B cell (primary cell): ENCODE data around the gene HS1BP3. TPM values are rescaled to one million over a fixed set of nuclear protein-coding genes. Genes with fewer than 3 reads are reported as not detected.

Source experiments
- ATAC-seq: fragments of 200-7000 bp; cut with Tn5 transposase; one replicate; pipeline ENCODE4 v1.10.0; 2021; ENCODE audit warnings: low read depth, mild to moderate bottlenecking, moderate number of reproducible peaks, moderate library complexity
- CTCF ChIA-PET: fragments of 350-600 bp; sonication (Branson Sonifier 250); formaldehyde crosslinking; loops from one replicate; lab custom pipeline; 2021; ENCODE audit warnings: antibody characterized with exemption, inconsistent platforms; lab: Charles Lee
- POLR2A ChIA-PET: fragments of 350-600 bp; sonication (Branson Sonifier 250); formaldehyde crosslinking; loops from one replicate; lab custom pipeline; 2021; ENCODE audit warnings: antibody characterized with exemption; lab: Charles Lee
- DNase-seq: peaks from one replicate; pipeline ENCODE4 v3.0.0; 2013
- H2AFZ ChIP-seq: 2 replicates; pipeline ENCODE4 v1.6.1; 2012; ENCODE audit warnings: mild to moderate bottlenecking, low read depth, low read length; ENCODE audit not compliant: insufficient read depth, poor library complexity, severe bottlenecking
- H3K27ac ChIP-seq, 2 donors: 1 replicate in 1 of 2; 2 replicates in 1 of 2; pipeline ENCODE4 v1.5.1; 2012 to 2013; ENCODE audit warnings: low read length in 2 of 2, mild to moderate bottlenecking in 2 of 2, moderate library complexity in 1 of 2
- H3K27me3 ChIP-seq, 4 experiments: fragments of 200-600 bp in 1 of 4; sonication (generic) in 1 of 4; replicated peaks in 1 of 4; 1 replicate in 2 of 4; 2 replicates in 2 of 4; pipeline versions ENCODE4 v1.6.1 to v1.7.0; 2013 to 2016; ENCODE audit warnings: low read length in 3 of 4, mild to moderate bottlenecking in 2 of 4, mixed read lengths in 1 of 4, moderate library complexity in 1 of 4; ENCODE audit not compliant: insufficient read depth in 4 of 4, control insufficient read depth in 3 of 4; ENCODE audit errors: control extremely low read depth in 1 of 4
- H3K36me3 ChIP-seq, 2 experiments: replicated peaks in 1 of 2; 1 replicate in 1 of 2; 2 replicates in 1 of 2; pipeline versions ENCODE4 v1.6.1 to v1.7.1; 2013; ENCODE audit warnings: low read length in 1 of 2; ENCODE audit not compliant: insufficient read depth in 2 of 2, control insufficient read depth in 1 of 2; ENCODE audit errors: control extremely low read depth in 1 of 2, extremely low read depth in 1 of 2
- H3K4me1 ChIP-seq, 2 donors: fragments of 200-600 bp in 1 of 2; sonication (generic) in 1 of 2; 1 replicate in 1 of 2; 2 replicates in 1 of 2; pipeline versions ENCODE4 v1.5.1 to v1.6.1; 2013 to 2017; ENCODE audit warnings: low read length in 2 of 2; ENCODE audit not compliant: control insufficient read depth in 2 of 2, insufficient read depth in 2 of 2
- H3K4me2 ChIP-seq: replicated peaks from 2 replicates; pipeline ENCODE3; 2012; ENCODE audit warnings: mild to moderate bottlenecking, low read depth, low read length; ENCODE audit not compliant: poor library complexity, severe bottlenecking
- H3K4me3 ChIP-seq, 5 experiments: fragments of 200-600 bp in 1 of 5; sonication (generic) in 1 of 5; 1 replicate in 3 of 5; 2 replicates in 2 of 5; pipeline versions ENCODE4 v1.5.1 to v1.7.0; 2011 to 2016; ENCODE audit warnings: low read length in 4 of 5, mild to moderate bottlenecking in 4 of 5, low read depth in 2 of 5, control low read depth in 1 of 5, moderate library complexity in 1 of 5; ENCODE audit not compliant: insufficient read depth in 1 of 5; ENCODE audit errors: control extremely low read depth in 1 of 5, extremely low read depth in 1 of 5
- H3K79me2 ChIP-seq: fragments of 200-600 bp; sonication (generic); one replicate; pipeline ENCODE4 v1.6.0; 2016; ENCODE audit warnings: low read length; ENCODE audit not compliant: control insufficient read depth, insufficient read depth
- H3K9ac ChIP-seq: fragments of 200-600 bp; sonication (generic); 2 replicates; pipeline ENCODE4 v1.6.1; 2017; ENCODE audit warnings: mild to moderate bottlenecking, low read length, moderate library complexity
- H3K9me3 ChIP-seq, 3 donors: one replicate each; pipeline versions ENCODE4 v1.6.1 to v1.7.1; 2013; ENCODE audit warnings: low read length in 2 of 3; ENCODE audit not compliant: control insufficient read depth in 2 of 3, insufficient read depth in 1 of 3; ENCODE audit errors: control extremely low read depth in 1 of 3
- H4K20me1 ChIP-seq: 2 replicates; pipeline ENCODE4 v1.6.0; 2012; ENCODE audit warnings: mild to moderate bottlenecking, low read length; ENCODE audit not compliant: insufficient read depth, control insufficient read depth, poor library complexity, severe bottlenecking
- H3K27ac Mint-ChIP-seq: one replicate; pipeline ENCODE4 v1.8.0; 2021; ENCODE audit warnings: mixed read lengths
- H3K27me3 Mint-ChIP-seq: one replicate; pipeline ENCODE4 v1.8.0; 2021; ENCODE audit warnings: mixed read lengths
- H3K4me1 Mint-ChIP-seq: one replicate; pipeline ENCODE4 v1.8.0; 2021; ENCODE audit warnings: mixed read lengths
- H3K4me3 Mint-ChIP-seq: one replicate; pipeline ENCODE4 v1.8.0; 2021; ENCODE audit warnings: mixed read lengths
- H3K9me3 Mint-ChIP-seq: one replicate; pipeline ENCODE4 v1.8.0; 2022; ENCODE audit warnings: mixed read lengths; ENCODE audit not compliant: insufficient read depth
- EZH2 ChIP-seq: IDR thresholded peaks from 2 replicates; pipeline ENCODE4 v1.6.1; 2012; ENCODE audit warnings: borderline replicate concordance, low read depth, mild to moderate bottlenecking, moderate library complexity, low read length; ENCODE audit not compliant: insufficient read depth, poor library complexity, severe bottlenecking
- WGBS: methylation state at CpG from one replicate; pipeline ENCODE4 v1.1.5; 2013; ENCODE audit warnings: missing lambda C conversion rate; ENCODE audit not compliant: insufficient coverage; 5-methylcytosine and 5-hydroxymethylcytosine counted together
- intact Hi-C: fragments of 100-400 bp; cut with micrococcal nuclease; formaldehyde crosslinking; loops from one replicate; pipeline ENCODE4 v1.10.0; 2022
- polyA plus RNA-seq: library from polyadenylated mRNA; depleted of rRNA; stranded (reverse); fragments of >200 nt; gene quantifications from 2 replicates; pipeline ENCODE4 v1.2.3, GENCODE V29; 2012
- total RNA-seq, 2 donors: library from RNA; stranded (reverse); fragments of 120-200 nt in 1 of 2; gene quantifications; 1 replicate in 1 of 2; 2 replicates in 1 of 2; pipeline versions ENCODE4 v1.2.3 to v1.2.4, GENCODE V29; 2013 to 2022
- TF ChIP-seq, protein P1 (sequence below): fragments of 200-600 bp; IDR thresholded peaks from one replicate; pipeline ENCODE4 v1.8.0; 2022; ENCODE audit warnings: antibody characterized with exemption, mild to moderate bottlenecking

HS1BP3 gene
- total and polyA plus RNA-seq, 2 donors (not counting 1 experiment from before 2014, with no cell fraction given): 27.8 to 28.7 TPM

DNA sequence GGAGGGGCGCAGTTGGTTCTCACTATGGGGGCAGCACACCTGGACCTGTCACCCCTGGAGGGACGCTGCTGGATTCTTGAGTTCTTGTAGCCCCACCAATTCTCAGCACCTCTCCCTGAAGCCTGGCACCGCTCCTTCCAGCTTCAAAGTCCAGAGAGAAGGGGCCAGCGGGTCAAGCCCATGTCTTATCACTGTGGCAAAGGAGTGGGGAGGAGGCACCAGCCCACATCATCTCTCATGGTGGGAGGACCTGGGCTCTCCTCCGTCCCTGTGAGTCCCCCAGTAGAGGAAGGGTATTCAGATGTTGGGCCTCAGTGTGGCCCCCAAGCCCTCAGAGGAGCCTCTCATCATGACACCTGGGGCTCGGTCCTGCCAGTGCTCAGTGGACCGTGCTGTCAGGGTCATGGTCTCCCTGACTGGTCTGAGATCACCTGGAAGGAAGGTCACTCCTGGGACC, 67.4 kb downstream of the HS1BP3 start:
- Mint-ChIP-seq H3K4me3 (no peak overlapping the region), H3K4me1 (peaks cover 6% of the 10 kb centered on the region), H3K27me3 (peaks cover 12% of the 10 kb centered on the region), H3K27ac (no peak overlapping the region), H3K9me3 (no peaks in the 10 kb centered on the region)
- intact Hi-C loops: no loop called here
- ChIA-PET POLR2A (no interaction called here), CTCF (no interaction called here)
- Histone ChIP-seq H2AFZ (no peak overlapping the region), H3K27me3 (peaks cover 0 to under 1% (median 0%) of the 10 kb centered on the region in 4 experiments), H3K9ac (no peak overlapping the region), H3K79me2 (no peaks in the 10 kb centered on the region), H3K4me2 (no peak overlapping the region), H3K9me3 (peaks cover 0 to 11% (median 4%) of the 10 kb centered on the region in 3 donors), H3K27ac (no peak overlapping the region), H3K36me3 (no peaks in the 10 kb centered on the region), H4K20me1 (no peaks in the 10 kb centered on the region), H3K4me3 (no peak overlapping the region), H3K4me1 (peaks cover 4 to 7% of the 10 kb centered on the region in 2 donors)
- no peak for DNase-seq
- no peak for ATAC-seq
- no peak for TF ChIP-seq EZH2
- TF ChIP-seq, protein P1, sequence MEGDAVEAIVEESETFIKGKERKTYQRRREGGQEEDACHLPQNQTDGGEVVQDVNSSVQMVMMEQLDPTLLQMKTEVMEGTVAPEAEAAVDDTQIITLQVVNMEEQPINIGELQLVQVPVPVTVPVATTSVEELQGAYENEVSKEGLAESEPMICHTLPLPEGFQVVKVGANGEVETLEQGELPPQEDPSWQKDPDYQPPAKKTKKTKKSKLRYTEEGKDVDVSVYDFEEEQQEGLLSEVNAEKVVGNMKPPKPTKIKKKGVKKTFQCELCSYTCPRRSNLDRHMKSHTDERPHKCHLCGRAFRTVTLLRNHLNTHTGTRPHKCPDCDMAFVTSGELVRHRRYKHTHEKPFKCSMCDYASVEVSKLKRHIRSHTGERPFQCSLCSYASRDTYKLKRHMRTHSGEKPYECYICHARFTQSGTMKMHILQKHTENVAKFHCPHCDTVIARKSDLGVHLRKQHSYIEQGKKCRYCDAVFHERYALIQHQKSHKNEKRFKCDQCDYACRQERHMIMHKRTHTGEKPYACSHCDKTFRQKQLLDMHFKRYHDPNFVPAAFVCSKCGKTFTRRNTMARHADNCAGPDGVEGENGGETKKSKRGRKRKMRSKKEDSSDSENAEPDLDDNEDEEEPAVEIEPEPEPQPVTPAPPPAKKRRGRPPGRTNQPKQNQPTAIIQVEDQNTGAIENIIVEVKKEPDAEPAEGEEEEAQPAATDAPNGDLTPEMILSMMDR: no peak
- 80% methylated on average over 4 of the region's 7 CpGs for WGBS

DNA sequence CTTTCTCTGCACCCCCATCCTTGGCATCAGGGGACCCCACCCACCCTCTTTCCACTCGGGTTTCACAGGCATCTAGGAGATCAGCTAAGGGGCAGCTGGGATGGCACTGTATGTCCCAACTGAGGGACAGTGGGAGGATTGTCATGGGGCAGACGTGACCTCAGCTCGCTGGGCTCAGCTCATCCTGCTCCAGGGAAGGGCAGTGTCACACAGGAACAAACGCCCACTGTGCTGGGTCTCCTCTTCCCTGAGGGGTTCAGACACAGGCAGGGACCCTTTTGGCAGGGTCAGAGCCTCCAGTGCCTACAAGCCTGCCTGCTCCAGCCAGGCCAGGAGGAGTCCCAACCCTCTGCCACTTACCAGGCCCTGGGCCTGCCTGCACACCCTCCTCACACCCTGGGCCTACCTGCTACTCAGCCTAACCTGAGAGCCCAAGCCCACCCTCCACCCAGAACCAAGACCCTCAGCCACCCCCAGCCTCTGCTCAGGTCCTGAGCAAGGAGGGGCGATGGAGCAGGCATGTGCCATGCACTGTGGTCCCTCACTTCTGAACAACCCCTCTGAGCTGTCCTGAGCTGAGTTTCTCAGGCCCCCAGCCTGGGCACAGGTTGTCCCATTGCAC, 68.2 kb downstream of the HS1BP3 start:
- Histone ChIP-seq H3K27ac (no peak overlapping the region), H3K4me1 (peaks cover 12 to 15% of the 10 kb centered on the region in 2 donors), H2AFZ (no peak overlapping the region), H3K4me2 (no peak overlapping the region), H3K9ac (no peak overlapping the region), H3K4me3 (no peak overlapping the region), H3K79me2 (no peaks in the 10 kb centered on the region), H3K27me3 (no peaks in the 10 kb centered on the region), H3K9me3 (peaks cover 0 to 11% (median 4%) of the 10 kb centered on the region in 3 donors), H4K20me1 (no peaks in the 10 kb centered on the region), H3K36me3 (no peaks in the 10 kb centered on the region)
- no peak for DNase-seq
- no peak overlapping the region for H3K4me3 Mint-ChIP-seq
- peaks cover 8% of the 10 kb centered on the region for H3K4me1 Mint-ChIP-seq
- 94% methylated on average over 4 of the region's 5 CpGs for WGBS
- intact Hi-C loops: no loop called here
- H3K9me3 Mint-ChIP-seq: no peaks in the 10 kb centered on the region
- no peak for TF ChIP-seq EZH2
- TF ChIP-seq, protein P1: no peak
- no peak for ATAC-seq
- peaks cover 12% of the 10 kb centered on the region for H3K27me3 Mint-ChIP-seq
- CTCF ChIA-PET: no interaction called here
- POLR2A ChIA-PET: no interaction called here
- H3K27ac Mint-ChIP-seq: no peak overlapping the region
